Activated CD8-positive, alpha-beta T cell treated with anti-CD3 and anti-CD28 coated beads for 36 hours (primary cell): ENCODE data around the gene PRKRA. TPM values are rescaled to one million over a fixed set of nuclear protein-coding genes. Genes with fewer than 3 reads are reported as not detected.
"Not testable (repeated sequence)": the region's sequence is repeated elsewhere in the genome, so short reads cannot be mapped to it uniquely, and the experiment has no call there.

Experiments
- ATAC-seq: fragments of 200-7000 bp; cut with Tn5 transposase; one replicate; pipeline ENCODE4 v1.10.0; 2021; ENCODE audit warnings: mild to moderate bottlenecking, moderate library complexity
- CTCF ChIA-PET: fragments of 350-600 bp; sonication (Branson Sonifier 250); formaldehyde crosslinking; loops from one replicate; lab custom pipeline; 2021; ENCODE audit warnings: antibody characterized with exemption; lab: Charles Lee
- POLR2A ChIA-PET: fragments of 350-600 bp; sonication (Branson Sonifier 250); formaldehyde crosslinking; loops from one replicate; lab custom pipeline; 2021; ENCODE audit warnings: antibody characterized with exemption; lab: Charles Lee
- DNase-seq: peaks from one replicate; pipeline ENCODE4 v3.0.0-alpha.2; 2020
- H3K27ac Mint-ChIP-seq: one replicate; pipeline ENCODE4 v1.8.0; 2021; ENCODE audit warnings: mild to moderate bottlenecking, mixed read lengths
- H3K27me3 Mint-ChIP-seq: one replicate; pipeline ENCODE4 v1.8.0; 2021; ENCODE audit warnings: mixed read lengths
- H3K36me3 Mint-ChIP-seq: one replicate; pipeline ENCODE4 v1.8.0; 2021; ENCODE audit warnings: low read depth, mixed read lengths
- H3K4me1 Mint-ChIP-seq: one replicate; pipeline ENCODE4 v1.8.0; 2021; ENCODE audit warnings: low read depth, mixed read lengths
- H3K4me3 Mint-ChIP-seq: one replicate; pipeline ENCODE4 v1.8.0; 2021; ENCODE audit warnings: mild to moderate bottlenecking, moderate library complexity, mixed read lengths
- H3K9me3 Mint-ChIP-seq: one replicate; pipeline ENCODE4 v1.8.0; 2021; ENCODE audit warnings: mixed read lengths
- intact Hi-C: fragments of 100-400 bp; cut with micrococcal nuclease; formaldehyde crosslinking; loops from one replicate; pipeline ENCODE4 v1.10.0; 2022
- total RNA-seq, 2 experiments: library from RNA; stranded (reverse); gene quantifications; one replicate each; pipeline ENCODE4 v1.2.3, GENCODE V29; 2021
- TF ChIP-seq, protein P1 (sequence below): fragments of 200-600 bp; IDR thresholded peaks from one replicate; pipeline ENCODE4 v1.8.0; 2022; ENCODE audit warnings: antibody characterized with exemption, mild to moderate bottlenecking

PRKRA gene
- total RNA-seq, 2 experiments from 2014 or later = 74.8 to 78.0 TPM

DNA sequence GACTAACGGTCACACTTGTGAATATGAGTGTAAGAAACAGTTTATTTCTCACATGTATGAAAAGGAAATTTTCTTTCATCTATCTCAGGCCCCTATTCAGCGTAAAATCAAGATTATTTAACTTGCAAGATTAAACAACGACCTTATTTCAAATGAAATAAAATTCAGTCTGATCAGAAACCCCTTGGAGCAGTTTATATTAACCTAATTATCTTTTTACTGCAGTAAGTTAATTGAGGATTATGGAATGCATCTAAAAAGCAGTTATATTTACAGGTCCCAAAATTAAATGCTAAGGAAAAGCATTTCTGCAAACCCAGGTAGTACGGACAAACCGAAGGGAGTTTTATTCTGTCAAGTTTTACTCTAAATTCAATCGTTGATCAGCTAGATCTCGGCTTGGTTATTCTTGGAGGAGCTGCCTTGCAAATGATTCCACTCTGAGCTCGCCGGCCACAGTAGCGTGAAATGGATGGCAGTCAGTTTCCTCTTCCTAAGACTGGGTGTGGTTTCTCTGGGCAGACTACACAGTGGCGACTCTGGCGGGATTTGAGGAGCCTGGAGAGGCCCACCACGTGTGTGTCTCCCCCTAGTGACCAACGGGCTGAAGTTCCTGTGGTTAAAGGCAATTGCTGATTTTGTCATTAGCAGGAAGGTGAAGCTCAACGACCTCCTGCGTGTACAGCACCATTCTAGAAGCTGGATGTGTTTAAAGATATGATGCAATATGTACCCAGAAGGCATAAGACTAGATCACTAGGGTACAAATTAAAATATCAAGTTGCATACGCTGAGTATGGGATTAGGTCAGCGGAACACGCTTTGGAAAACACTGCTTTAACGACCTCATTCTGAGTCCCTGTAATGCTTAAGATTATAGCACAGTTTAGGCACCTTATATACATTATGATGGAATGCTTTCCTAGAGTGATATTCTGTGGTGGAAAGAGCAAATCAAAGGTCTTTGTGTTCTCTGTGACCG lies 36.4 kb downstream of the PRKRA start:
- Mint-ChIP-seq H3K9me3 (no peaks in the 10 kb centered on the region), H3K4me1 (peaks cover 9% of the 10 kb centered on the region), H3K27me3 (no peaks in the 10 kb centered on the region), H3K36me3 (no peaks in the 10 kb centered on the region), H3K27ac (peak overlapping the region; percentile 95), H3K4me3 (peak overlapping the region; percentile 81)
- TF ChIP-seq, protein P1, sequence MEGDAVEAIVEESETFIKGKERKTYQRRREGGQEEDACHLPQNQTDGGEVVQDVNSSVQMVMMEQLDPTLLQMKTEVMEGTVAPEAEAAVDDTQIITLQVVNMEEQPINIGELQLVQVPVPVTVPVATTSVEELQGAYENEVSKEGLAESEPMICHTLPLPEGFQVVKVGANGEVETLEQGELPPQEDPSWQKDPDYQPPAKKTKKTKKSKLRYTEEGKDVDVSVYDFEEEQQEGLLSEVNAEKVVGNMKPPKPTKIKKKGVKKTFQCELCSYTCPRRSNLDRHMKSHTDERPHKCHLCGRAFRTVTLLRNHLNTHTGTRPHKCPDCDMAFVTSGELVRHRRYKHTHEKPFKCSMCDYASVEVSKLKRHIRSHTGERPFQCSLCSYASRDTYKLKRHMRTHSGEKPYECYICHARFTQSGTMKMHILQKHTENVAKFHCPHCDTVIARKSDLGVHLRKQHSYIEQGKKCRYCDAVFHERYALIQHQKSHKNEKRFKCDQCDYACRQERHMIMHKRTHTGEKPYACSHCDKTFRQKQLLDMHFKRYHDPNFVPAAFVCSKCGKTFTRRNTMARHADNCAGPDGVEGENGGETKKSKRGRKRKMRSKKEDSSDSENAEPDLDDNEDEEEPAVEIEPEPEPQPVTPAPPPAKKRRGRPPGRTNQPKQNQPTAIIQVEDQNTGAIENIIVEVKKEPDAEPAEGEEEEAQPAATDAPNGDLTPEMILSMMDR = peak; percentile 88
- CTCF ChIA-PET = interaction anchor here (0.6 to 9.3 kb wide), 35 partner anchors 9 to 303 kb away, joined by 3 to 154 read pairs (median 4); partner anchors contain the start of genes PJVK, PRKRA and RBM45
- DNase-seq = peak; percentile 92
- intact Hi-C loops = loop anchor here (2.0 kb wide), 1 partner anchor 306 kb away; no protein-coding TSS in a partner anchor
- POLR2A ChIA-PET = interaction anchor here (0.6 to 4.8 kb wide), 9 partner anchors 10 to 358 kb away, joined by 3 to 37 read pairs (median 4); partner anchors contain the start of genes PJVK, PLEKHA3, PRKRA and RBM45
- ATAC-seq = peak; percentile 83

DNA sequence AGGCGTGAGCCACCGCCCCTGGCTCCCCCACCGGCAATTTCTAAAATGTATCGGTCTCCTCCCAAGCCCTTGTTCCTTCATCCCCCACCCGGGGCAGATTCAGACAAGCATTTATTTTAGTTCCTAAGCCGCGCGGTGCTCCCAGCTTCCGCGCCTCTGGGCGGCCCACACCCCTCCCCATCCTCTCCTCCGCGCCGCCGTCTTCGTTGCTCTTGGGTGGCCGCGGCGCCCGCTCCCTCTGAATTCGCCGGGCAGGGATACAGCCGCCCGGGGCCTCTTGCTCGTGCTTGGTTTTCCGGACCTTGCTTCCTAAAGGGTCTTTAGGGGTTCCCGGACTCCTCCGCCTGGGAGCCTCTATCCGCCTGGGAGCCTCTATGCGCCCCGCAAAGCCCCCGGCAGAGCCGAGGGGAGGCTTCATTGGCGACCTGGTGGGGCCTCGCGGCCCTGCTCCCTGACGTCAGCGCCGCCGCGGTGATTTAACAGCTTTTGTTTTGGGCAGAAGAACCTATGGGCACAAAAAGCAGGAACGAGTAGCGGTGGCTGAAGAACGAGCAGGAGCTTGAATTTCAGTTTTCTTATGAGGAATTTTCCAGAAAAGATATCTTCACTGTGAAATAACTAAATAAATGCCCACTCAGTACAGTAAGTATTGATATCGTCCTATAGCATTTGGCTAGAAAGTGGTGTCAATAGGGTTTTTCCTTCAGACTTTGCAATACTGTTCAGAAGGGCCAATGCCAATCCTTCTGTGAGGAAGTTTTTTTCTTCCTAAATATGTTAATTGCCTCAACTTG lies 37.3 kb downstream of the PRKRA start:
- peak overlapping the region; percentile 95 for H3K27ac Mint-ChIP-seq
- peaks cover 9% of the 10 kb centered on the region for H3K4me1 Mint-ChIP-seq
- ChIA-PET CTCF (interaction anchor here (0.6 to 9.3 kb wide), 20 partner anchors 10 to 302 kb away, joined by 3 to 154 read pairs (median 8); partner anchors contain the start of genes PJVK, PRKRA and RBM45), POLR2A (interaction anchor here (0.7 to 4.8 kb wide), 7 partner anchors 9 to 305 kb away, joined by 3 to 37 read pairs (median 5); partner anchors contain the start of genes PJVK, PLEKHA3, PRKRA and RBM45)
- intact Hi-C loops = loop anchor here (2.0 kb wide), 1 partner anchor 305 kb away; no protein-coding TSS in a partner anchor
- DNase-seq = peak; percentile 89
- H3K4me3 Mint-ChIP-seq = peak overlapping the region; percentile 81
- peak; percentile 75 for ATAC-seq
- H3K27me3 Mint-ChIP-seq = no peaks in the 10 kb centered on the region
- H3K9me3 Mint-ChIP-seq = no peaks in the 10 kb centered on the region
- H3K36me3 Mint-ChIP-seq = no peaks in the 10 kb centered on the region
- TF ChIP-seq, protein P1 = no peak

DNA sequence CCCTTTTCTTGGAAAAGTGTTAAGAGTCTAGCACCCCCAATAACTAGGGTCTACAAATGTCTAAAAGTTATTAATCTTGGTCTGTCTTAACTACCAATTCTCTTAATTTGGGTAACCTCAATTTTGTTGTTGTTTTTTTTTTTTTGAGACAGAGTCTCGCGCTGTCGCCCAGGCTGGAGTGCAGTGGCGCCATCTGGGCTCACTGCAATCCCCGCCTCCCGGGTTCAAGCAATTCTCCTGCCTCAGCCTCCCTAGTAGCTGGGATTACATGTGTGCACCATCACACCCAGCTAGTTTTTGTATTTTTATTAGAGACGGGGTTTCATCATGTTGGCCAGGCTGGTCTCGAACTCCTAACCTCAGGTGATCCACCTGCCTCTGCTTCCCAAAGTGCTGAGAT lies 38.5 kb downstream of the PRKRA start:
- H3K36me3 Mint-ChIP-seq, H3K9me3 Mint-ChIP-seq, H3K4me1 Mint-ChIP-seq, intact Hi-C loops, ATAC-seq, H3K27me3 Mint-ChIP-seq, DNase-seq, H3K27ac Mint-ChIP-seq: not testable (repeated sequence)
- ChIA-PET POLR2A (interaction anchor here (1.1 to 4.8 kb wide), 4 partner anchors 8 to 301 kb away, joined by 4 to 37 read pairs (median 14); partner anchors contain the start of genes PJVK, PRKRA and RBM45), CTCF (interaction anchor here (1.2 to 9.3 kb wide), 5 partner anchors 9 to 301 kb away, joined by 3 to 154 read pairs (median 34); partner anchors contain the start of genes PJVK, PRKRA and RBM45)
- H3K4me3 Mint-ChIP-seq = peak overlapping the region; percentile 81

DNA sequence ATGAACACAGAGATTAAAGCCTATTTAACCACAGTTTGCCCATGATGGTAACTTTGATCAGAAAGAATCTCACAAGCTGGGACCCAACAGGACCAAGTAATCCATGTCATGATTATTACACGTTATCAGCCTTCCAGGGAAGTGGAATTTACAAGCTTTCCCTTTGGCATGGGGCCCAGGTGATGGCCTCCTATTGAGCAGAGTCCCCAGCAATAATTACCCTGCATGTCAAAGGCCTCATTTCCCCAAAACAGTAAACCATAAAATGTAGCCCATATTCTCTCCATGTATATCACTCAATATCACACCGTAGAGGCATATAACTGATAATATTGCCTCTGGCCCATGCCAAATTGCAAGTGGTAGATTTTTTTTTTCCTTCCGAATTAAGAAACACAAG lies 38.9 kb downstream of the PRKRA start:
- POLR2A ChIA-PET = no interaction called here

More for the DNA sequence above, 38.9 kb downstream of the PRKRA start:
- Mint-ChIP-seq H3K27me3 (no peaks in the 10 kb centered on the region), H3K4me1 (peaks cover 9% of the 10 kb centered on the region), H3K27ac (no peak overlapping the region), H3K9me3 (no peaks in the 10 kb centered on the region), H3K36me3 (no peaks in the 10 kb centered on the region), H3K4me3 (no peak overlapping the region)
- no peak for DNase-seq
- ATAC-seq = no peak
- TF ChIP-seq, protein P1 = no peak
- CTCF ChIA-PET = interaction anchor here (1.2 to 9.3 kb wide), 4 partner anchors 8 to 300 kb away, joined by 4 to 154 read pairs (median 44); partner anchors contain the start of genes PJVK, PRKRA and RBM45
- intact Hi-C loops = no loop called here
